HG03039 (cell line): ENCODE data around the gene DRGX.

Source experiments
- ATAC-seq: cut with Tn5 transposase; IDR thresholded peaks from one replicate; pipeline ENCODE4 v1.9.1; 2021; ENCODE audit warnings: mild to moderate bottlenecking, moderate library complexity; ENCODE audit not compliant: unreplicated experiment

DRGX gene

GRCh38 chr10:49323171-49323895 lies 72.6 kb downstream of the DRGX start:
- ATAC-seq: no peak

- ATAC-seq: no peak
Observed at GRCh38 chr10:49322371-49323170, 73.3 kb downstream of the DRGX start.

GRCh38 chr10:49321021-49321420 lies 74.9 kb downstream of the DRGX start:
- no peak for ATAC-seq

- no peak for ATAC-seq
Observed at GRCh38 chr10:49320191-49320590, 75.7 kb downstream of the DRGX start.

GRCh38 chr10:49319206-49319605 lies 76.7 kb downstream of the DRGX start:
- no peak for ATAC-seq

GRCh38 chr10:49318755-49319154 lies 77.1 kb downstream of the DRGX start:
- no peak for ATAC-seq

GRCh38 chr10:49318028-49318427 lies 77.9 kb downstream of the DRGX start:
- ATAC-seq: no peak

GRCh38 chr10:49314806-49315205 lies 81.1 kb downstream of the DRGX start:
- ATAC-seq: no peak
